T follicular helper cell (primary cell): Measurements from ENCODE around the gene H2BK1.

Source experiments
- DNase-seq: peaks from one replicate; pipeline ENCODE4 v3.0.0-alpha.2; 2020; ENCODE audit warnings: low read depth

H2BK1 gene

GRCh38 chr7:151232917-151233701 is 22.8 kb upstream of the H2BK1 start:
- peak; percentile 46 for DNase-seq

GRCh38 chr7:151232091-151232916 is 22.0 kb upstream of the H2BK1 start, which contains the start of gene CHPF2:
TSS of gene CHPF2 (plus strand) at chr7:151232483. CDS start at chr7:151234012, 1,529 bp downstream.
- peak; percentile 78 for DNase-seq

- DNase-seq, result no peak
Observed at GRCh38 chr7:151231080-151231479, 20.8 kb upstream of the H2BK1 start.

GRCh38 chr7:151229249-151229648 is 19.0 kb upstream of the H2BK1 start:
- DNase-seq, result no peak

GRCh38 chr7:151228024-151228866 is 18.0 kb upstream of the H2BK1 start:
- no peak for DNase-seq

- peak; percentile 97 for DNase-seq
Observed at GRCh38 chr7:151226875-151227782, 16.8 kb upstream of the H2BK1 start, which contains the start of gene ABCF2. TSS of gene ABCF2 (minus strand) at chr7:151227205. CDS start at chr7:151226458, 747 bp downstream.

GRCh38 chr7:151226560-151226874 is 16.2 kb upstream of the H2BK1 start:
- no peak for DNase-seq

- no peak for DNase-seq
Observed at GRCh38 chr7:151225948-151226510, 15.7 kb upstream of the H2BK1 start.

- DNase-seq, result no peak
Observed at GRCh38 chr7:151223728-151224127, 13.4 kb upstream of the H2BK1 start.

GRCh38 chr7:151218170-151218569 is 7.9 kb upstream of the H2BK1 start:
- no peak for DNase-seq

GRCh38 chr7:151215396-151215795 is 5.1 kb upstream of the H2BK1 start:
- no peak for DNase-seq

- DNase-seq, result no peak
Observed at GRCh38 chr7:151213826-151214225, 3.5 kb upstream of the H2BK1 start.

- no peak for DNase-seq
Observed at GRCh38 chr7:151212626-151213025, 2.3 kb upstream of the H2BK1 start.

- no peak for DNase-seq
Observed at GRCh38 chr7:151211155-151211772, 976 bp upstream of the H2BK1 start.

- DNase-seq, result no peak
Observed at GRCh38 chr7:151209588-151209987, 700 bp downstream of the H2BK1 start.

GRCh38 chr7:151208253-151208862 is 1.9 kb downstream of the H2BK1 start:
- no peak for DNase-seq

GRCh38 chr7:151207804-151208203 is 2.5 kb downstream of the H2BK1 start:
- DNase-seq, result no peak

GRCh38 chr7:151207315-151207714 is 3.0 kb downstream of the H2BK1 start:
- DNase-seq, result no peak

GRCh38 chr7:151206914-151207313 is 3.4 kb downstream of the H2BK1 start:
- no peak for DNase-seq

- DNase-seq, result no peak
Observed at GRCh38 chr7:151205730-151206129, 4.6 kb downstream of the H2BK1 start.
